Measurements from ENCODE around the gene SPEF2.
"Not testable (repeated sequence)": the region's sequence is repeated elsewhere in the genome, so short reads cannot be mapped to it uniquely, and the experiment has no call there.

Gene SPEF2

GRCh38 chr5:35850967-35851680, 233.5 kb downstream of the SPEF2 start:
- Histone ChIP-seq H3K27me3 (ENCODE audit: control insufficient read depth, insufficient read depth, low read length) (no peaks in the 10 kb centered on the region), H3K4me1 (ENCODE audit: control insufficient read depth, insufficient read depth, low read length) (no peaks in the 10 kb centered on the region), H3K4me3 (ENCODE audit: low read depth, low read length) (no peak overlapping the region), H3K36me3 (ENCODE audit: control insufficient read depth, insufficient read depth, low read length) (no peaks in the 10 kb centered on the region), H3K9me3 (ENCODE audit: control insufficient read depth, insufficient read depth, low read length) (no peaks in the 10 kb centered on the region), H3K9ac (ENCODE audit: low read depth, low read length) (no peak overlapping the region)

- Histone ChIP-seq H3K4me1 (ENCODE audit: control insufficient read depth, insufficient read depth, low read length) (no peaks in the 10 kb centered on the region), H3K9me3 (ENCODE audit: control insufficient read depth, insufficient read depth, low read length) (no peaks in the 10 kb centered on the region), H3K9ac (ENCODE audit: low read depth, low read length) (no peak overlapping the region), H3K27me3 (ENCODE audit: control insufficient read depth, insufficient read depth, low read length) (no peaks in the 10 kb centered on the region), H3K36me3 (ENCODE audit: control insufficient read depth, insufficient read depth, low read length) (no peaks in the 10 kb centered on the region), H3K4me3 (ENCODE audit: low read depth, low read length) (no peak overlapping the region)
These were observed 234.5 kb downstream of the SPEF2 start for GRCh38 chr5:35852084-35852734.

- H3K4me1 ChIP-seq (ENCODE audit: control insufficient read depth, insufficient read depth, low read length) = no peaks in the 10 kb centered on the region
- H3K4me3 ChIP-seq (ENCODE audit: low read depth, low read length) = no peak overlapping the region
- no peaks in the 10 kb centered on the region for H3K27me3 ChIP-seq (ENCODE audit: control insufficient read depth, insufficient read depth, low read length)
- no peaks in the 10 kb centered on the region for H3K36me3 ChIP-seq (ENCODE audit: control insufficient read depth, insufficient read depth, low read length)
- H3K9me3 ChIP-seq (ENCODE audit: control insufficient read depth, insufficient read depth, low read length) = no peaks in the 10 kb centered on the region
- H3K9ac ChIP-seq (ENCODE audit: low read depth, low read length) = no peak overlapping the region
These were observed 235.1 kb downstream of the SPEF2 start for GRCh38 chr5:35852773-35853172.

- H3K9me3 ChIP-seq (ENCODE audit: control insufficient read depth, insufficient read depth, low read length) = no peaks in the 10 kb centered on the region
- H3K36me3 ChIP-seq (ENCODE audit: control insufficient read depth, insufficient read depth, low read length) = no peaks in the 10 kb centered on the region
- H3K4me1 ChIP-seq (ENCODE audit: control insufficient read depth, insufficient read depth, low read length) = no peaks in the 10 kb centered on the region
- H3K9ac ChIP-seq (ENCODE audit: low read depth, low read length) = no peak overlapping the region
- H3K27me3 ChIP-seq (ENCODE audit: control insufficient read depth, insufficient read depth, low read length) = no peaks in the 10 kb centered on the region
- H3K4me3 ChIP-seq (ENCODE audit: low read depth, low read length) = no peak overlapping the region
These were observed 236.0 kb downstream of the SPEF2 start for GRCh38 chr5:35853631-35854030.

DNA sequence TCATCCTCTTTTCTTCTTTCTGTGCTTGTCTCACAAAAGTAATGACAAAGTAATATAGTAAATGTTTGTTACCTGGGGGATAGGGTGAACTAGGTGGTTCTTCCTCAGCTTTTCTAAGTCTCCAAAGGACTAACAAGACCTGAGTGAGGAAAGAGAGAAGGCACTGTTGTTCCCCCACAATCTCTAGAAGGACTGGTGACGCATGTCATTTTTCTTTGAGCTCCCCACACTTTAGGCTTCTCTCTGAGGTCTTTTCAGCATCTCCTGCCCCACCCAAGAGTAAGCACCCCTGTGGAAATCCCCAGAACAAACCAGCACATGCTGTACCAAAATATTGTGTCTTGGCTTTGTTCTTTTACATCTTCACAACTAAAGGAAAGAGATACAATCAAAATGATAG, 236.6 kb downstream of the SPEF2 start:
- H3K9me3 ChIP-seq (ENCODE audit: control insufficient read depth, insufficient read depth, low read length) = no peaks in the 10 kb centered on the region
- no peaks in the 10 kb centered on the region for H3K27me3 ChIP-seq (ENCODE audit: control insufficient read depth, insufficient read depth, low read length)
- H3K9ac ChIP-seq (ENCODE audit: low read depth, low read length) = no peak overlapping the region
- H3K36me3 ChIP-seq (ENCODE audit: control insufficient read depth, insufficient read depth, low read length) = no peaks in the 10 kb centered on the region
- H3K4me1 ChIP-seq (ENCODE audit: control insufficient read depth, insufficient read depth, low read length) = no peaks in the 10 kb centered on the region
- no peak overlapping the region for H3K4me3 ChIP-seq (ENCODE audit: low read depth, low read length)

DNA sequence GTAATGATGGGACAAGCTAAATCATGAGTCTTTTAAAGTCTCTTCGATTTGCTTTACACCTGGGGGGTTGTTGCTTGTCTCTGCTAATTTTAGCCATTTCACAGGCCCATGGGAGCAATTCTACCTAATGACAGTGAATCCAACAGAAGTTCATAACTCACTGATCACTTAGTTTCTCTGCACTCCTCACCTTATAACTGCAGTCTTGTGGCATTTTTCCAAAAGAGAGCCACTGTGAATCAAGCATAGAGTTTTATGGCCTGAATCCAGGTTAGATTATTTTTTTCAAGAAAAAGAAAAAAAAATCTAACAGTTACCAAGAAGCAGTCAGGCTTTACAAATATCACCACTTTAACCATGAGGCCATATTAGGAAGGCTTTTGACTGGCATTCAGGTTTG, 237.5 kb downstream of the SPEF2 start:
- no peak overlapping the region for H3K9ac ChIP-seq (ENCODE audit: low read depth, low read length)
- H3K4me3 ChIP-seq (ENCODE audit: low read depth, low read length) = no peak overlapping the region
- no peaks in the 10 kb centered on the region for H3K4me1 ChIP-seq (ENCODE audit: control insufficient read depth, insufficient read depth, low read length)
- no peaks in the 10 kb centered on the region for H3K36me3 ChIP-seq (ENCODE audit: control insufficient read depth, insufficient read depth, low read length)
- no peaks in the 10 kb centered on the region for H3K27me3 ChIP-seq (ENCODE audit: control insufficient read depth, insufficient read depth, low read length)
- H3K9me3 ChIP-seq (ENCODE audit: control insufficient read depth, insufficient read depth, low read length) = no peaks in the 10 kb centered on the region

- H3K36me3 ChIP-seq (ENCODE audit: control insufficient read depth, insufficient read depth, low read length); H3K9ac ChIP-seq (ENCODE audit: low read depth, low read length); H3K27me3 ChIP-seq (ENCODE audit: control insufficient read depth, insufficient read depth, low read length); H3K4me1 ChIP-seq (ENCODE audit: control insufficient read depth, insufficient read depth, low read length); H3K4me3 ChIP-seq (ENCODE audit: low read depth, low read length); H3K9me3 ChIP-seq (ENCODE audit: control insufficient read depth, insufficient read depth, low read length): not testable (repeated sequence)
These were observed 238.6 kb downstream of the SPEF2 start for GRCh38 chr5:35856186-35856764.

- H3K36me3 ChIP-seq (ENCODE audit: control insufficient read depth, insufficient read depth, low read length) = no peaks in the 10 kb centered on the region
- H3K4me1 ChIP-seq (ENCODE audit: control insufficient read depth, insufficient read depth, low read length) = no peaks in the 10 kb centered on the region
- H3K9ac ChIP-seq (ENCODE audit: low read depth, low read length) = no peak within 1 kb of the TSS
- H3K9me3 ChIP-seq (ENCODE audit: control insufficient read depth, insufficient read depth, low read length) = no peaks in the 10 kb centered on the region
- H3K4me3 ChIP-seq (ENCODE audit: low read depth, low read length) = no peak within 1 kb of the TSS
- H3K27me3 ChIP-seq (ENCODE audit: control insufficient read depth, insufficient read depth, low read length) = no peaks in the 10 kb centered on the region
These were observed 239.2 kb downstream of the SPEF2 start, which contains the start of gene IL7R for GRCh38 chr5:35856765-35857351. Gene IL7R, plus strand, starts transcription at chr5:35856891. Its CDS starts 87 bp downstream, at chr5:35856978.

DNA sequence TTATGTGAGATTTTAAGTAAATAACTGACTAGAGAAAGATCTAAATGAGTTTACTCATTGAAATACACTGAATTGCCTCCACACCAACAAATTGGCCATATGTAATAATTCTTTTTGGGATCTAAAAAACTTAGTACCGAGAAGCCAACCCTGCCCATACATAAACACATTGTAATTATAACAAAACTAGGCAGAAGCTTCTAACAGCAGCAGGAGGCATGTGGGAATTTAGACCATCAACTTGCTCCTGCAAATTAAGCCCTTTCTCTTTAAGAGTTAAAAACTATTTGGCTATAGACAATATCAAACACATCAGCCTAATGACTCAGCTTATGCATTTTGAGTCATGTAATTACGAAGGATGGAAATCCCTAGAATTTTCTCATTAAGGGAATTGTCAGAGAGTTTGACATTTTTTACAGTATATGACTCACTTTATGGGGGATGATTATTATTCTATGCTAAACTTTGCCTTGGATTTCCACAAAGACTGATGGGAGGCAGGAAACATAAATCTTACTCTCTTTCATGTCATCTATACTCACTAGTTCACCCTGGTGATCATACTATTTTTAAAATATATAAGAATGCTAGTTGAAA, 240.0 kb downstream of the SPEF2 start:
- Histone ChIP-seq H3K36me3 (ENCODE audit: control insufficient read depth, insufficient read depth, low read length) (no peaks in the 10 kb centered on the region), H3K9me3 (ENCODE audit: control insufficient read depth, insufficient read depth, low read length) (no peaks in the 10 kb centered on the region), H3K4me3 (ENCODE audit: low read depth, low read length) (no peak overlapping the region), H3K9ac (ENCODE audit: low read depth, low read length) (no peak overlapping the region), H3K4me1 (ENCODE audit: control insufficient read depth, insufficient read depth, low read length) (no peaks in the 10 kb centered on the region), H3K27me3 (ENCODE audit: control insufficient read depth, insufficient read depth, low read length) (no peaks in the 10 kb centered on the region)

DNA sequence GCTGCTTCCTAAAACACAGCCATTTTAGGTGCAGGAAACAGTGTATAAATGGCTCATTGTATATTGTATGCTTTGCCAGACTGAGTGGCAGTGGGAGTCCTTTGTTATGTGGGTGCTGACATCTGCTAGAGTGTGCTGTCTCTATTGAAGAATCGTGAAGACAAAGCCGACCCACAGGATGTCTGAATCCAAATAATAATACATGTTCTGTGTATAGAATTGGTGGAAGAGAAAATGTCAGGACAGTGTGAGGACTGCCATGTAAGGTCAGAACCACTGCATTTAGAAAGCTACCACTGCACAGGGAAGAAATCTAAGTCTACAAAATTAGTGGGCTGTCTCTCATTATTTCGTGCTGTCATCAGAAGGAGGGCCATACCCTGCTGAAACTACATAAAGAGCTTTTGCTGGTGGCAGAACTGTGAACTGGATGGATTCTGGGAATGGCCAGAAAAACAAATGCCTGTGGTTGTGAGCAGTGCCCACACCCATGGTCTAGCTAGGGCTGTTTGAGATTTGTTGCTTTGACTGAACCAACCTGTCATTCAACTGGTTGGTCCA, 241.5 kb downstream of the SPEF2 start:
- H3K9me3 ChIP-seq (ENCODE audit: control insufficient read depth, insufficient read depth, low read length) = no peaks in the 10 kb centered on the region
- H3K4me1 ChIP-seq (ENCODE audit: control insufficient read depth, insufficient read depth, low read length) = no peaks in the 10 kb centered on the region
- no peaks in the 10 kb centered on the region for H3K36me3 ChIP-seq (ENCODE audit: control insufficient read depth, insufficient read depth, low read length)
- H3K4me3 ChIP-seq (ENCODE audit: low read depth, low read length) = no peak overlapping the region
- no peaks in the 10 kb centered on the region for H3K27me3 ChIP-seq (ENCODE audit: control insufficient read depth, insufficient read depth, low read length)
- no peak overlapping the region for H3K9ac ChIP-seq (ENCODE audit: low read depth, low read length)

GRCh38 chr5:35860686-35861085, 243.0 kb downstream of the SPEF2 start:
- no peak overlapping the region for H3K4me3 ChIP-seq (ENCODE audit: low read depth, low read length)
- no peaks in the 10 kb centered on the region for H3K36me3 ChIP-seq (ENCODE audit: control insufficient read depth, insufficient read depth, low read length)
- no peaks in the 10 kb centered on the region for H3K4me1 ChIP-seq (ENCODE audit: control insufficient read depth, insufficient read depth, low read length)
- H3K27me3 ChIP-seq (ENCODE audit: control insufficient read depth, insufficient read depth, low read length) = no peaks in the 10 kb centered on the region
- H3K9me3 ChIP-seq (ENCODE audit: control insufficient read depth, insufficient read depth, low read length) = no peaks in the 10 kb centered on the region
- H3K9ac ChIP-seq (ENCODE audit: low read depth, low read length) = no peak overlapping the region

Data from iPS-15b (cell line).